Panc1 (cell line): ENCODE data around the gene CPT1B. TPM values are rescaled to one million over a fixed set of nuclear protein-coding genes. Genes with fewer than 3 reads are reported as not detected.
A peak's percentile ranks its signal among the peaks of the same experiment; 100 is the strongest.

Experiments used
- ATAC-seq: fragments of 200-7000 bp; cut with Tn5 transposase; 2 replicates; pipeline ENCODE4 v1.9.1; 2020; ENCODE audit warnings: mild to moderate bottlenecking, moderate library complexity
- BruUV-seq: library from RNA; stranded (reverse); fragments of 400-500 nt; replicated peaks from 2 replicates; lab custom pipeline; 2021; lab: Mats Ljungman, UMichigan
- CTCF ChIA-PET: fragments of 300-600 bp; sonication (Branson Sonifier 250); formaldehyde crosslinking; loops from one replicate; lab custom pipeline; 2022; ENCODE audit warnings: antibody characterized with exemption; lab: Charles Lee
- POLR2A ChIA-PET: fragments of 300-600 bp; sonication (Branson Sonifier 250); formaldehyde crosslinking; loops from one replicate; lab custom pipeline; 2022; ENCODE audit warnings: antibody characterized with exemption; lab: Charles Lee
- DNase-seq: peaks from one replicate; pipeline ENCODE4 v3.0.0-alpha.2; 2010; ENCODE audit warnings: low read depth, low spot score
- H3K27ac ChIP-seq: 2 replicates; pipeline ENCODE4 v1.5.1; 2011; ENCODE audit warnings: mild to moderate bottlenecking, low read length, inconsistent platforms
- H3K27me3 ChIP-seq: fragments of 200-500 bp; sonication (Bioruptor generic); 2 replicates; pipeline ENCODE4 v1.6.0; 2014; ENCODE audit warnings: low read length, inconsistent platforms; ENCODE audit not compliant: control insufficient read depth, insufficient read depth
- H3K36me3 ChIP-seq: fragments of 200-500 bp; sonication (Bioruptor generic); 2 replicates; pipeline ENCODE4 v1.5.1; 2014; ENCODE audit warnings: inconsistent platforms, mild to moderate bottlenecking, low read length, moderate library complexity; ENCODE audit not compliant: control insufficient read depth, insufficient read depth
- H3K4me1 ChIP-seq: 2 replicates; pipeline ENCODE4 v1.5.1; 2011; ENCODE audit warnings: inconsistent platforms, mild to moderate bottlenecking, low read length, moderate library complexity; ENCODE audit not compliant: control insufficient read depth, insufficient read depth
- H3K4me3 ChIP-seq, 2 experiments: 2 replicates each; pipeline ENCODE4 v1.5.1; 2011 to 2012; ENCODE audit warnings: low read depth in 2 of 2, low read length in 2 of 2, mild to moderate bottlenecking in 2 of 2, inconsistent platforms in 1 of 2, moderate library complexity in 1 of 2
- H3K9me3 ChIP-seq: fragments of 200-500 bp; sonication (Bioruptor generic); 2 replicates; pipeline ENCODE4 v1.5.1; 2014; ENCODE audit warnings: low read depth, mild to moderate bottlenecking, inconsistent platforms, low read length, moderate library complexity; ENCODE audit not compliant: control insufficient read depth, insufficient read depth
- CTCF ChIP-seq: fragments of 450-650 bp; IDR thresholded peaks from 2 replicates; pipeline ENCODE4 v1.5.1; 2017; ENCODE audit warnings: mild to moderate bottlenecking
- POLR2AphosphoS5 ChIP-seq: IDR thresholded peaks from 2 replicates; pipeline ENCODE4 v1.6.1; 2012; ENCODE audit warnings: mild to moderate bottlenecking, low read depth, low read length, moderate library complexity
- REST ChIP-seq, 2 experiments: IDR thresholded peaks; 2 replicates each; pipeline ENCODE4 v1.6.1; 2011 to 2012; ENCODE audit warnings: low read depth in 2 of 2, control low read depth in 1 of 2, low read length in 1 of 2, mild to moderate bottlenecking in 1 of 2, moderate library complexity in 1 of 2; ENCODE audit not compliant: insufficient read depth in 1 of 2
- SIN3A ChIP-seq: IDR thresholded peaks from 2 replicates; pipeline ENCODE4 v1.6.1; 2012; ENCODE audit warnings: low read depth, mild to moderate bottlenecking, low read length, moderate library complexity, borderline replicate concordance; ENCODE audit not compliant: insufficient read depth
- TCF7L2 ChIP-seq: IDR thresholded peaks from 2 replicates; pipeline ENCODE4 v1.6.1; 2011; ENCODE audit warnings: mild to moderate bottlenecking, low read depth, low read length, inconsistent platforms
- in situ Hi-C: cut with HindIII; loops from 2 replicates; pipeline ENCODE4 v1.10.0; 2016; ENCODE audit warnings: low sequenced_read_pairs, low pct_unique_long_range_greater_than_20kb
- intact Hi-C: fragments of 100-400 bp; cut with micrococcal nuclease; formaldehyde crosslinking; loops from one replicate; pipeline ENCODE4 v1.10.0; 2022; ENCODE audit not compliant: unreplicated experiment
- total RNA-seq: library from RNA; stranded (reverse); gene quantifications from one replicate; pipeline ENCODE4 v1.2.1, GENCODE V29; 2021; ENCODE audit not compliant: unreplicated experiment

CPT1B gene
- total RNA-seq, 1 experiment from 2014 or later: 18.4 TPM

GRCh38 chr22:50564289-50564688, 13.9 kb downstream of the CPT1B start:
- no peak overlapping the region for H3K4me3 ChIP-seq
- H3K27me3 ChIP-seq: no peaks in the 10 kb centered on the region
- ChIA-PET CTCF (no interaction called here), POLR2A (interaction anchor here (0.7 kb wide), 1 partner anchor 66 kb away, joined by 4 read pairs; no protein-coding TSS in a partner anchor)
- ATAC-seq (no peak), DNase-seq (no peak)
- BruUV-seq: no TSS peak
- TF ChIP-seq TCF7L2 (no peak), SIN3A (no peak), REST (IDR thresholded peaks at IDR 0.05; ENCODE audit: insufficient read depth in 1 of 2, low read depth in 2 of 2, low read length in 1 of 2) (no peak), POLR2AphosphoS5 (no peak), CTCF (no peak)
- no peaks in the 10 kb centered on the region for H3K9me3 ChIP-seq
- intact Hi-C loops (no loop called here), in situ Hi-C loops (no loop called here)
- H3K36me3 ChIP-seq: no peaks in the 10 kb centered on the region
- H3K27ac ChIP-seq: no peak overlapping the region
- H3K4me1 ChIP-seq: 0 out of 2 replicates have a peak, but pooled peaks cover 4% of the 10 kb centered on the region

DNA sequence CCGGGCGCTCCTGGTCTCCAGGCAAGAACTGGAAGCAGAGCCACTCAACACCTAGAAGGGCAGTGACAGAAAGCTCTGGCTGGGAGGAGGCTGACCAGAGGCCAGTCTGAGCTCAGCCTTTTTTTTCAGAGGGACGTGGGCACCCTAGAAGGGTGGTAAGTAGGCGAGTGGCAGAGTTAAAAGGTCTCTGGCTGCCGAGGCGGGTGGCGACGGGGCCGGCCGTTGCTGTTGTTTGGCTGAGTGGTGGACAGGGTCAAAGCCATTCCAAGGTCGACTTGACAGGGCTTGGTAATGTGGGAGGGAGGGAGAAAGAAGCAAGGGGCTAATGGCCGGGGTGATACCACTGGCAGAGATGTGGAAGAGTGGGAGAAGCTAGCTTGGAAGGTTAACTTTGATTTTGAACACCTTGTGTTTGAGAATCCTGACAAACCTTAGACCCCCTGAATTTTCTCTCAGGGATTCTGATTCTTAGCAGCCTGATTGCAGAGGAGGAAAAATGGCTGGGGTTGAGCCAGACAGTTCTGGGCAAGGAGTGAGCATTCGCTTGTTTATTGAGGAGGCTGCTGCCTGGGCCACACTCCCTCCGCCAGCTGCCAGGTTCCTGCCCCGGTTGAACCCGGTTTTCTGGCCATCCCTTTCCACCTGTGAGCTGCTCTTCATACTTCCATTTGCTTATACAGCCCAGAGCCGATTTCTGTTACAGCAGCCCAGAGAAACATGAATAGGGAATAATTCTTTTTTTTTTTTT, 14.6 kb downstream of the CPT1B start:
- no TSS peak for BruUV-seq
- POLR2A ChIA-PET: interaction anchor here (0.7 kb wide), 1 partner anchor 66 kb away, joined by 4 read pairs; no protein-coding TSS in a partner anchor
- TF ChIP-seq CTCF: no peak
- no peak for TF ChIP-seq SIN3A
- no peak for TF ChIP-seq TCF7L2
- TF ChIP-seq POLR2AphosphoS5: no peak
- no peak for TF ChIP-seq REST (IDR thresholded peaks at IDR 0.05; ENCODE audit: insufficient read depth in 1 of 2, low read depth in 2 of 2, low read length in 1 of 2)
- Histone ChIP-seq H3K4me3 (peak overlapping the region; percentile 67 to 82), H3K4me1 (0 out of 2 replicates have a peak, but pooled peaks cover 4% of the 10 kb centered on the region), H3K27me3 (no peaks in the 10 kb centered on the region), H3K36me3 (no peaks in the 10 kb centered on the region), H3K9me3 (no peaks in the 10 kb centered on the region), H3K27ac (peak overlapping the region; percentile 66; the same call in 1 of the 2 replicates)
- DNase-seq: no peak
- ATAC-seq: peak; percentile 22
- CTCF ChIA-PET: interaction anchor here (0.6 to 0.9 kb wide), 2 partner anchors 12 to 64 kb away, joined by 3 read pairs; partner anchors contain the start of gene ARSA
- in situ Hi-C loops: no loop called here
- intact Hi-C loops: no loop called here
